Stimulated activated CD4-positive, alpha-beta T cell treated with anti-CD3 and anti-CD28 coated beads, Interleukin-2, amount 100 ng/mL, for 48 hours (primary cell): Measurements from ENCODE around the gene BSG.
A peak's percentile ranks its signal among the peaks of the same experiment; 100 is the strongest.
"Not testable (repeated sequence)": the region's sequence is repeated elsewhere in the genome, so short reads cannot be mapped to it uniquely, and the experiment has no call there.

Source experiments
- DNase-seq, 2 donors: peaks; one replicate each; pipeline ENCODE4 v3.0.0-alpha.2; 2020

Gene BSG

DNA sequence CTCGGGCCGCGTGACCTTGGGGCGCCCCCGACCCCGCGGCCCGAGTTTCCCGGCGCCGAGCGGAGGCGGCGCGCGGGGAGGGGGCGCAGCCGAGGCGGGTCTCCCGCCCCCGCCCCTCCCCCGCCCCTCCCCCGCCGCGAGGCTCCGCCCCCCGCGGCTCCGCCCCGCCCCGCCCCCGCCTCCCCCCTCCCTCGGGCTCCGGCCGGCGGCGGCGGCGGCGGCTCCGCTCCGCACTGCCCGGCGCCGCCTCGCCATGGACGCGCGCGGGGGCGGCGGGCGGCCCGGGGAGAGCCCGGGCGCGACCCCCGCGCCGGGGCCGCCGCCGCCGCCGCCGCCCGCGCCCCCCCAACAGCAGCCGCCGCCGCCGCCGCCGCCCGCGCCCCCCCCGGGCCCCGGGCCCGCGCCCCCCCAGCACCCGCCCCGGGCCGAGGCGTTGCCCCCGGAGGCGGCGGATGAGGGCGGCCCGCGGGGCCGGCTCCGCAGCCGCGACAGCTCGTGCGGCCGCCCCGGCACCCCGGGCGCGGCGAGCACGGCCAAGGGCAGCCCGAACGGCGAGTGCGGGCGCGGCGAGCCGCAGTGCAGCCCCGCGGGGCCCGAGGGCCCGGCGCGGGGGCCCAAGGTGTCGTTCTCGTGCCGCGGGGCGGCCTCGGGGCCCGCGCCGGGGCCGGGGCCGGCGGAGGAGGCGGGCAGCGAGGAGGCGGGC is 17.4 kb downstream of the BSG start, which contains the start of gene HCN2:
TSS of gene HCN2 (plus strand) at position 189 of the 703 bp plus-strand sequence. CDS start at position 254, 65 bp downstream.
- DNase-seq, result no peak

DNA sequence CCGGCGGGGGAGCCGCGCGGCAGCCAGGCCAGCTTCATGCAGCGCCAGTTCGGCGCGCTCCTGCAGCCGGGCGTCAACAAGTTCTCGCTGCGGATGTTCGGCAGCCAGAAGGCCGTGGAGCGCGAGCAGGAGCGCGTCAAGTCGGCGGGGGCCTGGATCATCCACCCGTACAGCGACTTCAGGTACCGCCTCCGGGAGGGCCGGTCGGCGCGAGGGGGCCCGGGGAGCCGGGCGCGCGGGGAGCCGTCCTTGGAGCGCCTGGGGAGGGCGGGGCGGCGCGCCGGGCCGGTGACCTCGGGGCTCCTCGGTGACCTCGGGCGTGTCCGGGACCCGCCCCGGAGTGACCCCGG is 18.0 kb downstream of the BSG start:
- DNase-seq, result no peak

DNA sequence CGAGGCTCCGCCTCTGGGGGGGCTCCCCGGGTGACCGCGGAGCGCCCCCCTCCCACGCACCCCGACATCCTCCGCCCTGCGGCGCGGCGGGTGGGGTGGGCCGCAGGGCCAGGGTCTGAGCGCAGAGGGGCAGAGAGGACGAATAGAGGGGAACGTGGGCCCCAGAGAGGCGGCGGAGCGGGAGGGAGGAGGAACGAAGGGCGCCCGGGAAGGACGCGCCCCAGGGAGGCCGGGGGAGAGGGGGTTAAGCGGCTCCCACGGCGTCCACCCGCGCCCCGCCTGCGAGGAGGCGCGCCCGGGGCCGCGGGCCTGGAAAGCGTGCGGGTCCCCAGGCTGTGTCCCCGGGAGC is 18.3 kb downstream of the BSG start:
- DNase-seq, result no peak

DNA sequence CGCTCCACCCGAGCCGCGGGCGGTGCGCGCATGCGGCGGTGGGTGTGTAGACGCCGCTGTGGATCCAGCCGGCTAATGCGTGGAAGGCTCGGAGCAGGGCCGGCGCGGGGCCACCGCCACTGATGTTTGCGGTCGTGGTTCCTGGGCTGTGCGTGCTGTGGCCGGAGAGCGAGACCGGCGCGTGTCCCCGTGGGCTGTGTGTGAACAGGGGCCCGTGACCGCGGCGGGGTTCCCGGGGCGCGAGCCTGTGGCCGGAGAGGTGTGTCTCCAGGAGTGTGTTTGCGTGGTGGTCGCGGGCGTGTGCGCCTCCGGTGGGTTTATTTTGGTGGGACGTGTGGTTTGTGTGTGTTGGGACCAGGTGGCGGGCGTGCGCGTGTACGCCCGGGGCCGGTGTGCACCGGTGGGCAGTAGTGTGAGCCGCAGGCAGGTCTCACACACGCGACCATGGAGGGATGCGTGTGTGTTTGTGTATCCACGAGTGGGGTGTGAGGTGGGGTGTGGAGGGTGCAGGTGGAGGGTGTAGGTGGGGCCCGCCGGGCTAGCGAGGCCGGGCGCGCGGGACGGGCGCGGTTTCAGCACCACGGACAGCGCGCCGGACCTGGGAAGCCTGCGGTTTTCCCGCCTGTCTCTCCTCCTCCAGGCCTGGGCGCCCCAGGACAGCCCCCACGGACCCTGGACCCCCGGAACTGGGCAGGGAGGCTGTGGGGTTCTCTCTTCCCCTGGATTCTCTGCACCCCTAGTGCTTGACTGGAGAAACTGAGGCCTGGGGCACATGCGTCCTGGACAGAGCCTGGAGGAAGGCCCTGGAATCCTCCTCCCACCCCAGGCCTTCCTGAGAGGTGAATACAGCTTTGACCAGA is 18.9 kb downstream of the BSG start:
- no peak for DNase-seq

DNA sequence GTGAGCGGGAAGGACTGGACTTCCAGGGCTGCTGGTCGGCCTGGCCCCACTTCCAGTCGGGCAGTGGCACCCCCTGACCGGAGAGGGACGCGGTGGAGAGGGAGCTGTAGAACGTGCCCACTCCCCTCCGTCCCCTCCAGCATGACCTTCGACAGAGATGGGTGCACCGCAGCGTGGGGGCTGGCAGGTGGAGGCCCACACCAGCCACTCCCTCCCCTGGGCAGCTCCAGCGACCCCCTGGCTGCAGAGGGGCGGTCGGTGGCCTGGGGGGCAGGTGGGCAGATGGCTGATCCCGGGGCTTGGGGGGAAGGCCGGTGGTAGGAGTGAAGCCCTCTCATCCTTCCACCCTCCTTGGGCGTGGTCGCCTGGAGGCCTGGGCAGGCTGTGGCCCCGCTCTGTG is 19.7 kb downstream of the BSG start:
- DNase-seq, result no peak

DNA sequence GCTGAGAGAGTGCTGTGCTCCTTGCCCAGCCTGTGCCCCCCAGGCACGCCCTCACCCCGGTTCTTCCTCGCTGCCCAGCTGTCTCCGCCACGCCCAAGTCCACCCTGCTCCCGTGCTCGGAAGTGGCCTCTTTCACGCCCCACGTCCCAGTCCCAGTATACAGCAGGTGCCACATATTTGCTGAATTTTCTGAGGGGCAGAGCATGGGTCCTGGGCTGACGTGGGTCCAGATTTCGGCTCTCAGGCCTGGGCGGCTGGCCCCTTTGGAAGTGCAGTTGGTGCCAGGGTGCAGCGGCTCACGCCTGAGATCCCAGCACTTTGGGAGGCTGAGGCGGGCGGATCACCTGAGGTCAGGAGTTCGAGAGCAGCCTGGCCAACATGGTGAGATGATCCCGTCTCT is 20.7 kb downstream of the BSG start:
- DNase-seq, result no peak

DNA sequence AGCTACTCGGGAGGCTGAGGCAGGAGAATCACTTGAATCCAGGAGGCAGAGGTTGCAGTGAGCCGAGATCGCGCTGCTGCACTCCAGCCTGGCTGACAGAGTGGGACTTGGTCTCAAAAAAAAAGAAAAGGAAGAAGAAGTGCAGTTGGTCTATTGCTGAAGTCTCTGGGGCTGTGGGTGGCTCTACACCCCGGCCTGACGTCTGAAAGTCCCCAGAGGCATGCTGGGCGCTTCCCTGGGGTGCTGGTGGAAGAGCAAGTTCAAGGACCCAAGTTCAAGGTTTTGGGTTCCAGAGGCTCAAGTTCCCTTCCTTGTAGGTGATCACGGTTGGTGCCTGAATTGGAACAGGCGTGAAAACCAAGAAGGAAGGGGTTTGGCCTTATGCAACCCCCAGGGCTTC is 21.1 kb downstream of the BSG start:
- DNase-seq, result no peak

DNA sequence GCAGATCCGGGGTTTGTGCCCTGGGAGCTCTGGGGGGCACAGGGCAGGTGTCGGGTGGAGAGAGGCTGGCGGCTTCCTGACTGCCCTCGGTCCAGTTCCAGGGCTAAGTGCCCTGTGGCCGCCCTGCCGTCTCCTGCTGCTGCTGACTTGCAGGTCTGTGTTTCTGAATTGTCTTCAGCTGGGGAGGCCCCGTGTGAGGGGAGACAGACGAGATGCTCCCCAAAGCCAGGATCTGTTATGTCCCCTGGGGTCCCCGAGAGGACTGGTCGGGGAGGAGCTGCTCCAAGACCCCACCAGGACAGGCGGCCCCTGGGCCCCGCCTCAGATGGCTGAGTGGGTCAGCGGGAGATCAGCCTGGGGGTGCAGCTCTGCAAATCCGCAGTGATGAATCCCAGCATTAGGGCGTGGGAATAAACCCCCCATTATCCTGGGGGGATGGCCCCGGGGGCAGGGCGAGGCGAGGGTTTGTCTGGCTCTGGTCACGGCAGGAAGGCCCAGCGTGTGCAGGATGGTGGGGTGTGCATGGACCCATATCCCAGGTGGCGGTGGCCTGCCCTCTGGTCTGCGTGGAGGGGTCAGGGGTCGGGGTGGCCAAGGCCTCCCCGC is 22.0 kb downstream of the BSG start:
- DNase-seq, result no peak

DNA sequence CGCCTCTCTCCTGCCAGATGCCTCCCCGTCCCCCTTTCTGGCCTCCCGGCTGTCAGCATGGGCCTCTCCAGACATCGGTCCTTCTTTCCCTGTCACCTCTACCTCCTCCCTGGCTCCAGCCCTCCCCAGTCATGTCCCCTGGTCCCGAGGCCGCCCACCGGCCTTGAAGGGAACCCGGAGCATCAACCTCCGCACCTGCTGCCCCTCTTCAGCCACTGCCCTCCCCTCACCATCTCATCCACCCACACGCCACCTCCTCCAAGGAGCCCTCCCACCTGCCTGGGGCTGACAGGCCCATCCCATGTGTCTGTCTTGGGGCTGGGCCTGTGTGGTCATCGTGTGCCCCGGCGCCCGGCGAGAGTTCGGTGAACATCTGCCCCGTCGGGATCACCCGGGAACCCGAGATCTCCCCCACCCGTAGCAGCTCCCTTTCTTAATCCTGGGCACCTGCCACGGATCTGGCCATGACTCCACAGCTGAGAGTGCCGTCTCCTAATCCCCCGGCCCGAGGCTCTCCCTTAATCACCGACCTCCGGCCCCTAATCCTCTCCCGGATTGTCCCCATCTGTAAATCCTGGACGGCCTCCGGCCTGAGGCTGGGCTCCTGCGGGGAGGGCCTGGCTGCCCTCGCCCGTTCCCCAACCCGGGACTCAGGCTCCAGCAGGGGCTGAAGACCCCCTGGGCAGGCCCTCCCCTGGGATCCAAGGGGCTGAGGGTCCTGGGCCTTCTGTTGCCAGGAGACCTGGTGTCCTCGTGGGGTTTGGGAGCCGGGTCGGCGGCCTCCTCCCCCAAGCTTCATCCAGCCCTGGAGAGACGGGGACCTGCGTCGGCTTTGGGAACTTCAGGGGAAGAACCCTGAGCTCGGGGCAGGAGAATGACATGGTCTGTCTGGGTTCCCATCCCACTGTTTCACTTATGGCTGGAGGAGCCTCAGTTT is 23.2 kb downstream of the BSG start:
- DNase-seq, result no peak

DNA sequence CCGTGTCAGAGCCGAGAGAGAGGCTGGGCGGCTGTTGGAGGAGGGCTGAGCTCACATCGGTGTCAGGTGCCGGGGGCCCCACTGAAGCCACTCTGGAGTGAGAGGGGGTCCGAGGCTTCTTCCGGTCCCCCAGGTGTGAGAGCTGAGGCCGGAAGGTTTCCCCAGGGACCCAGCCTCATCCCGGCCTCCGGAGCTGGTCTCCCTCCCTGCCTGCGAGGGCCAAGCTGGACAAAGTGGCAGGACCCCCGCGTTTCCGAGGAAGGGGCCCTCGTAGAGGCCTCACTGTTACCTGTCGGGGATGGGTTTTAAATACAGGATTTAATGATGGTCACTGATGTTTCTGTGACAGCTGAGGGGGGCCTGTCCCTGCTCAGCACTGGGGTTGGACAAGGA is 23.9 kb downstream of the BSG start:
- DNase-seq, result no peak

DNA sequence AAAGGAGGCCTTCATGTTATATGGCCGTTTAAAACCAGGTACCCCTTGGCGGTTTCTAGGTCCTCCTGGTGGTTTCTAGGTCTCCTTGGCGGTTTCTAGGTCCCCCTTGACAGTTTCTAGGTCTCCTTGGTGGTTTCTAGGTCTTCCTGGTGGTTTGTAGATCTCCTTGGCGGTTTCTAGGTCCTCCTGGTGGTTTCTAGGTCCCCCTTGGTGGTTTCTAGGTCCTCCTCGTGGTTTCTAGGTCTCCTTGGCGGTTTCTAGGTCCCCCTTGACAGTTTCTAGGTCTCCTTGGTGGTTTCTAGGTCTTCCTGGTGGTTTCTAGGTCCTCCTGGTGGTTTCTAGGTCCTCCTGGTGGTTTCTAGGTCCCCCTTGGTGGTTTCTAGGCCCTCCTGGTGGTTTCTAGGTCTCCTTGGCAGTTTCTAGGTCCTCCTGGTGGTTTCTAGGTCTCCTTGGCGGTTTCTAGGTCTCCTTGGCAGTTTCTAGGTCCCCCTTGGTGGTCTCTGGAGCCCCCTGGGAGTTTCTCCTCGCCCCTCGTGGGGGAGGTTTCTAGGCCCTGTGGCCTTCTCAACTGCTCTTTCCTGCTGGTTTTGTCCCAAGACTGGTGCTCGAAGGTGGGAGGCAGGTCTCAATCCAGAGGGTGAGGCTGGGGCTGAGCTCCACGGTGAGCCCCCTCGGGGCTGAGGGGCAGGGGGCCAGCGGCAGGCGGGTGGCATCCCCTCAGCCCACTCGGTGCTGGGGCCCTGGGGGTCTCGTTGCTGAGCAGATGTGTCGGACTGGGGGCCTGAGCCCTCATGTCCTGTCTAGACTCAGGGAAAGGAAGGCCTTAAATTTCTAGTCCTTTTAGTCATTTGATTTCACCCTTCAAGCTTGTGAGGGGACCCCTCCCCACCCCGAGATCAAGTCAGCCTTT is 25.3 kb downstream of the BSG start:
- DNase-seq, result no peak

DNA sequence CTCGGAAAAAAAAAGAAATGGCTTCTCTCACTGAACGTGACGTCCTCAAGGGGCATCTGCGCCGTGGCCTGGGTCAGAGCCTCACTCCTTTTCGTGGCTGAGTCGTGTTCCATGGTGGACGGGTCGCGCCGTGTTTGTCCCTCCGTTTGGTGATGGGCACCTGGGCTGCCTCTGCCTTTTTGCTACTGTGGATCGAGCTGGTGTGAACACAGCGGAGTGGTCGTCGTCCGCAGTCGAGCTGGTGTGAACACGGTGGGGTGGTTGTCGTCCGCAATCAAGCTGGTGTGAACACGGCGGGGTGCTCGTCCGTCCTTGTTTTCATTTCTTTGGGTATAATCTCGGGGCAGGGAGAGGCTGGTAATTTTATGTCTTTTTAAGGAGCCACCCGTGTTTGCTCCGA is 28.9 kb downstream of the BSG start:
- DNase-seq, result no peak

DNA sequence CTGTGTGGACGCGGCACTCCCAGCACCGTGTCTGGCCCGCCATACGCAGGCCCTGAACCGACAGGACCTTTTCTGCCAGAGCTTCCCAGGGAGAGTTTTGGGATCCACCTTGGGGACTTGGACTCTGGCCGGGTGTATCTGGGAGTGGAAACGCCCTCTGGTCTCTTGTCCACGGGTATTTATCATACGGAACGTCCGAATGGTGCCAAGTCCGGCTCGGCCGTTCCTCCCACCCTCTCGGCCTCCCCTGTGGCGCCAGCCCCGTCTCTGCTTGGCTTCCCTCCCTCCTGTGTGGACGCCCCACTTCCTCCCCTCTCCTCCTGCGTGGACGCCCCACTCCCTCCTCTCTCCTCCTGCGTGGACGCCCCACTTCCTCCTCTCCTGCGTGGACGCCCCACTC is 29.4 kb downstream of the BSG start:
- DNase-seq, result no peak

DNA sequence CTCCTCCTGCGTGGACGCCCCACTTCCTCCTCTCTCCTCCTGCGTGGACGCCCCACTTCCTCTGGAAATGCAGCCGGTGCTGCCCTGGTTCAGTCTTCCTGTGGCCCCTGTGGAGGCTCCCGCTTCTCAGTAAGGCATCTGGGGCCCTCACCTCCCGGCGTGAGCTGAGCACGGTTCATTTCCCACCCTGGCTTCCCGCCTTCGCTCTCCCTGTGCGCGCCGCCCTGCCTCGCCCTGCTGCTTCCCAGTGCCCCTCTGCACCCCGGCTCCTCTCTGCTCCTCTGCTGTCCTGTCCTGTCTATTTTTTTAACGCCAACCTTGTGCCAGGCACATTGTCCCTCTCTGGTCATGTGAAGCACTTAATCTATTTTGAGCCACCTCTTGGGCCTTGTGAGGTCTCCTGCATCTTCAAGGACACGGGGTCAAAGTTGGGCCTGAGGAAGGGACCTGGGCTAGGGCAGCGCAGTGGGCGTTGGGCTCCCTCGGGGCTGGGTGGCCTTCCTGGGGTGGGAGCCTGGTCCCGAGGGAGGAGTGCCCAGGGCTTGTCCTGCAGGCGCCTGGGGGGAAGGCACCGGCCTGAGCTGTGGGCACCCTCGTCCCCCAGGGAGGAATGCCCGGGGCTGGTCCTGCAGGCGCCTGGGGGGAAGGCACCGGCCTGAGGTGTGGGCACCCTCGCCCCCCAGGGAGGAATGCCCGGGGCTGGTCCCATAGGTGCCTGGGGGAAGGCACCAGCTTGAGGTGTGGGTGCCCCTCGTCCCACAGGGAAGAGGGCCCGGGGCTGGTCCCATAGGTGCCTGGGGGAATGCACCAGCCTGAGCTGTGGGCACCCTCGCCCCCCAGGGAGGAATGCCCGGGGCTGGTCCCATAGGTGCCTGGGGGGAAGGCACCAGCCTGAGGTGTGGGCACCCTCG is 30.2 kb downstream of the BSG start:
- no peak for DNase-seq

DNA sequence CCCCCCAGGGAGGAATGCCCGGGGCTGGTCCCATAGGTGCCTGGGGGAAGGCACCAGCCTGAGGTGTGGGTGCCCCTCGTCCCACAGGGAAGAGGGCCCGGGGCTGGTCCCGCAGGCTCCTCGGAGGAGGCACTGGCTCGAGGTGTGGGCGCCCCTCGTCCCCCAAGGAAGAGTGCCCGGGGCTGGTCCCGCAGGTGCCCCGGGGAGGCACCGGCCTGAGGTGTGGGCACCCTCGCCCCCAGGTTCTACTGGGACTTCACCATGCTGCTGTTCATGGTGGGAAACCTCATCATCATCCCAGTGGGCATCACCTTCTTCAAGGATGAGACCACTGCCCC is 30.9 kb downstream of the BSG start:
- not testable (repeated sequence) for DNase-seq

DNA sequence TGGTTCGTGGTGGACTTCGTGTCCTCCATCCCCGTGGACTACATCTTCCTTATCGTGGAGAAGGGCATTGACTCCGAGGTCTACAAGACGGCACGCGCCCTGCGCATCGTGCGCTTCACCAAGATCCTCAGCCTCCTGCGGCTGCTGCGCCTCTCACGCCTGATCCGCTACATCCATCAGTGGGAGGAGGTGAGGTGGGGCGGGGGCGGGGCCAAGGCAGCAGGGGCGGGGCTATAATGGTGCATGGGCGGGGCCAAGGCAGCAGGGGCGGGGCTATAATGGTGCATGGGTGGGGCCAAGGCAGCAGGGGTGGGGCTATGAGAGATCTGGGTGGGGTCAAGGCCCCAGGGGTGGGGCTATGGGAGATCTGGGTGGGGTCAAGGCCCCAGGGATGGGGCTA is 31.4 kb downstream of the BSG start:
- not testable (repeated sequence) for DNase-seq

DNA sequence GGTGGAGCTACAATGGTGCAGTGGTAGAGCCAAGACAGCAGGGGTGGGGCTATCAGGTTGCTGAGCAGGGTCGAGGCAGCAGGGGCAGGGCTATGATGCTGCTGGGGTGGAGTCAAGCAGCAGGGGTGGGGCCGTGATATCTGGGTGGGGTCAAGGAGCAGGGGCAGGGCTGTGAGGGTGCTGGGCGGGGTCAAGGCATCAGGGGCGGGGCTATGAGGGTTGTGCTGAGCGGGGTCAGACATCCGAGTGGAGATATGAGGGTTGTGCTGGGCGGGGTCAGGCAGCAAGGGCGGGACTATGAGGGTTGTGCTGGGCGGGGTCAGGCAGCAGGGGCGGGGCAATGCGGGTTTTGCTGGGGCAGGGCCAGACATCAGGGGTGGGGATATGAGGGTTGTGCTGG is 32.0 kb downstream of the BSG start:
- peak; percentile 37 to 60 for DNase-seq

DNA sequence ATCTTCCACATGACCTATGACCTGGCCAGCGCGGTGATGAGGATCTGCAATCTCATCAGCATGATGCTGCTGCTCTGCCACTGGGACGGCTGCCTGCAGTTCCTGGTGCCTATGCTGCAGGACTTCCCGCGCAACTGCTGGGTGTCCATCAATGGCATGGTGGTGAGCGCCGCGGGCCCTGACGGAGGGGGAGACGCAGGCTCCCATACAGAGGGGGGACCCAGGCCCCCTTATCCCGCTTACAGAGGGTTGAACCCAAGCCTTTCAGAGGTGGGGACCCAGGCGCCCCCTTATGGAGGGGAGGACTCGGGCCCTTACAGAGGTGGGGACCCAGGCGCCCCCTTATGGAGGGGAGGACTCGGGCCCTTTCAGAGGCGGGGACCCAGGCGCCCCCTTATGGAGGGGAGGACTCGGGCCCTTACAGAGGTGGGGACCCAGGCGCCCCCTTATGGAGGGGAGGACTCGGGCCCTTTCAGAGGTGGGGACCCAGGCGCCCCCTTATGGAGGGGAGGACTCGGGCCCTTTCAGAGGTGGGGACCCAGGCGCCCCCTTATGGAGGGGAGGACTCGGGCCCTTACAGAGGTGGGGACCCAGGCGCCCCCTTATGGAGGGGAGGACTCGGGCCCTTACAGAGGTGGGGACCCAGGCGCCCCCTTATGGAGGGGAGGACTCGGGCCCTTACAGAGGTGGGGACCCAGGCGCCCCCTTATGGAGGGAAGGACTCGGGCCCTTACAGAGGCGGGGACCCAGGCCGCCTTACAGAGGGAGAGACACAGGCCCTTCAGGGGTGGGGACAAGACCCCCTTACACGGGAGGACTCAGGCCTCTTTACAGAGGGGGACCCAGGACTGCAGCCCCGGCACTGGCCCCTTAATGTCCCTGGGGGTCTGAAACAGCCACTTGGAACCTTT is 32.9 kb downstream of the BSG start:
- DNase-seq, result not testable (repeated sequence)

DNA sequence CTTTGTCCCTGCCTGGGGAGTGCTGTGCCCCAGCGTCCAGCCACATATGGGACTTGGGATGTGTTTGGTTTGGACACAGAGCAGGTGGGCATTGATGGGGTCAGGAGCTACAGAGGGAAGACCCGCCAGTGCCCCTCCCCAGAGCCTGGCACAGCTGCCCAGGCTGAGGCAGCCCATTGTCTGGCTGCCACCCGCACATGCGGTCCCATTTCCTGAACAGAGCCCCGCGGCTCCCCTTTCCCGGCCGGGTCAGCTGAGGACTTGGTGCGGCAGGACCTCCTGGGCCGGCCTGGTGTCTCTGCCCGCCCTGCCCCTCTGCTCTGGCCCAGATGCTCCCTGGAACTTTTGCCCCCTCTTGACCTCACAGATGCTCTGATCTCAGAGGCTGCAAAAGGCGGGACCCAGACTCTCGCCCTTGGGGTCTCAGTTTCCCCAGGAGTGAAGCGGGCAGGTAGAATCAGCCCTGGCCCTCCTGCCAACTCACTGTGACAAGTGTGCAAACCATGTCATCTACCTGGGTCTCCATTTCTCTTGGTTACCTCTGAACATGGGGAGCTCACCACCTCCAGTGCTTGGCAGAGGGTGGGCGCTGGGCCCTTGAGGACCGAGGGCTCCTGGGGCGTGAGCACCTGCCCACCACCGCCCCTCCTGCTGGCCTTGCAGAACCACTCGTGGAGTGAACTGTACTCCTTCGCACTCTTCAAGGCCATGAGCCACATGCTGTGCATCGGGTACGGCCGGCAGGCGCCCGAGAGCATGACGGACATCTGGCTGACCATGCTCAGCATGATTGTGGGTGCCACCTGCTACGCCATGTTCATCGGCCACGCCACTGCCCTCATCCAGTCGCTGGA is 35.1 kb downstream of the BSG start:
- DNase-seq, result no peak
